ENCODE results near the gene TRIML1. TPM values are rescaled to one million over a fixed set of nuclear protein-coding genes. Genes with fewer than 3 reads are reported as not detected.

The TRIML1 gene
- total RNA-seq: not detected in 2 replicates

GRCh38 chr4:188139141-188139540 is at the start of gene TRIML1:
TRIML1 (plus strand) TSS chr4:188139441; CDS start chr4:188139559, 118 bp downstream.

GRCh38 chr4:188109157-188109755 is 30.0 kb upstream of the TRIML1 start, which contains the start of gene TRIML2:
TRIML2 (minus strand) TSS chr4:188109603; CDS start chr4:188105368, 4,235 bp downstream.

Other genes with a start within 250 kb of the TRIML1 start
- gene ZFP42, start 143.7 kb upstream of the TRIML1 start, total RNA-seq: not detected in 2 replicates
- not detected in 2 replicates for gene TRIML2, start 29.8 kb upstream of the TRIML1 start, total RNA-seq